Mucosa of descending colon (tissue), 3 donors: ENCODE measurements around the gene RELA. TPM values are rescaled to one million over a fixed set of nuclear protein-coding genes. Genes with fewer than 3 reads are reported as not detected.

Experiments
- ATAC-seq: fragments of 200-7000 bp; cut with Tn5 transposase; one replicate; pipeline ENCODE4 v1.9.1; 2020; ENCODE audit warnings: mild to moderate bottlenecking, moderate library complexity
- DNase-seq, 3 donors: peaks; one replicate each; pipeline ENCODE4 v3.0.0-alpha.2; 2020
- H3K36me3 ChIP-seq: fragments of 200-600 bp; one replicate; pipeline ENCODE4 v1.8.0; 2021; ENCODE audit warnings: low read depth, mild to moderate bottlenecking
- H3K4me1 ChIP-seq: fragments of 200-600 bp; one replicate; pipeline ENCODE4 v1.8.0; 2021; ENCODE audit warnings: low read depth, mild to moderate bottlenecking
- H3K4me3 ChIP-seq: fragments of 200-600 bp; one replicate; pipeline ENCODE4 v1.8.0; 2021; ENCODE audit warnings: mild to moderate bottlenecking
- H3K9me3 ChIP-seq: fragments of 200-600 bp; one replicate; pipeline ENCODE4 v1.8.0; 2021; ENCODE audit warnings: mild to moderate bottlenecking
- intact Hi-C, 2 donors: fragments of 100-400 bp; cut with DNase I in 1 of 2; cut with micrococcal nuclease in 1 of 2; formaldehyde crosslinking; loops; one replicate each; pipeline versions ENCODE4 v1.11.0 to v1.11.1; 2022; cut with DNase I, micrococcal nuclease
- total RNA-seq, 3 donors: library from RNA; stranded (reverse); fragmentation: NEBNext Ultra II Directional in 2 of 3; extraction: Animal tissue kit (Norgen Biotek cat#: 25700) in 2 of 3; gene quantifications; one replicate each; pipeline versions ENCODE4 v1.2.1 to v1.2.4, GENCODE V29; 2021 to 2023
- TF ChIP-seq, protein P1 (sequence below): fragments of 200-600 bp; IDR thresholded peaks from one replicate; pipeline ENCODE4 v1.8.0; 2022; ENCODE audit warnings: antibody characterized with exemption, mild to moderate bottlenecking
- donor health status: DM: no; HTN: no; CAD: no; lungs with moderate emphysema.
- donor health status: DM: no; HTN: no; CAD: no.
- donor health status: DM: no; HTN: yes; CAD: no.

Gene RELA
- total RNA-seq, 3 donors from 2014 or later, result 69.1 to 89.6 (median 71.0) TPM

DNA sequence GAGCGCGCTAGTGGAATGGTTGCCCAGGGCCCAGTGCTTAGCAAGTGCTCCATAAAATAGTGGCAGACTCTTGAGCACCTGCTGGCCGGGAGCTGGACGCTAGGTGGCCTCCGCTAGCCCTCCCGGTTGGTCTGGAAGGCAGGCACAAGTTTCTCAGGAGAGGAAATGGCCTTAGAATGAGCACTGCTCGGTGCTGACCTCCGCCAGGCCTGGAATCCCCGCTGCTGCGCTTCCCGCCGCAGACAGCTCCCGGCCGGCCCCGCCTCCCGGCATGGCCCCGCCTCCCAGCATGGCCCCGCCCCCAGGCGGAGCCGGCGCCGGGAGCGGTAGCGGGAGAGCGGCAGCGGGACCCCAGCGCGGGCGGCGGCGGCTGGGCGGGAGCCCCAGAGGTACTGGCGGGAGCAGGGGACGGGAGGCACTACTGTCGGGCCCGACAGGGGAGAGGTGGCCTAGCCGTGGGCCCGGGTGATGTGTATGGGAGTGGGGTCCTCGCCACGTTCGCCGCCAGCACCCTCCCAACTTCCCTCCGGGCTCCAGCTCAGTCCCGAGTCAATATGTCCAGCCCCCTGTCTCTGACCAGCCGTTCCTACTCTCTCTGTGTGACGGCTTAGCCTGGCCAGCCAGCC lies 24.8 kb downstream of the RELA start, which contains the start of gene SIPA1:
Gene SIPA1 (plus strand): TSS at position 308 of the 626 bp plus-strand sequence. CDS start 2,821 bp downstream, outside the sequence.
- no peaks in the 10 kb centered on the region for H3K36me3 ChIP-seq
- peak within 1 kb of the TSS; percentile 24 for H3K4me3 ChIP-seq
- intact Hi-C loops, result no loop called here
- TF ChIP-seq, protein P1, sequence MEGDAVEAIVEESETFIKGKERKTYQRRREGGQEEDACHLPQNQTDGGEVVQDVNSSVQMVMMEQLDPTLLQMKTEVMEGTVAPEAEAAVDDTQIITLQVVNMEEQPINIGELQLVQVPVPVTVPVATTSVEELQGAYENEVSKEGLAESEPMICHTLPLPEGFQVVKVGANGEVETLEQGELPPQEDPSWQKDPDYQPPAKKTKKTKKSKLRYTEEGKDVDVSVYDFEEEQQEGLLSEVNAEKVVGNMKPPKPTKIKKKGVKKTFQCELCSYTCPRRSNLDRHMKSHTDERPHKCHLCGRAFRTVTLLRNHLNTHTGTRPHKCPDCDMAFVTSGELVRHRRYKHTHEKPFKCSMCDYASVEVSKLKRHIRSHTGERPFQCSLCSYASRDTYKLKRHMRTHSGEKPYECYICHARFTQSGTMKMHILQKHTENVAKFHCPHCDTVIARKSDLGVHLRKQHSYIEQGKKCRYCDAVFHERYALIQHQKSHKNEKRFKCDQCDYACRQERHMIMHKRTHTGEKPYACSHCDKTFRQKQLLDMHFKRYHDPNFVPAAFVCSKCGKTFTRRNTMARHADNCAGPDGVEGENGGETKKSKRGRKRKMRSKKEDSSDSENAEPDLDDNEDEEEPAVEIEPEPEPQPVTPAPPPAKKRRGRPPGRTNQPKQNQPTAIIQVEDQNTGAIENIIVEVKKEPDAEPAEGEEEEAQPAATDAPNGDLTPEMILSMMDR, result no peak
- DNase-seq (peak; percentile 71 to 86 (median 85)), ATAC-seq (peak; percentile 83)
- peaks cover 15% of the 10 kb centered on the region for H3K4me1 ChIP-seq
- H3K9me3 ChIP-seq, result no peaks in the 10 kb centered on the region

DNA sequence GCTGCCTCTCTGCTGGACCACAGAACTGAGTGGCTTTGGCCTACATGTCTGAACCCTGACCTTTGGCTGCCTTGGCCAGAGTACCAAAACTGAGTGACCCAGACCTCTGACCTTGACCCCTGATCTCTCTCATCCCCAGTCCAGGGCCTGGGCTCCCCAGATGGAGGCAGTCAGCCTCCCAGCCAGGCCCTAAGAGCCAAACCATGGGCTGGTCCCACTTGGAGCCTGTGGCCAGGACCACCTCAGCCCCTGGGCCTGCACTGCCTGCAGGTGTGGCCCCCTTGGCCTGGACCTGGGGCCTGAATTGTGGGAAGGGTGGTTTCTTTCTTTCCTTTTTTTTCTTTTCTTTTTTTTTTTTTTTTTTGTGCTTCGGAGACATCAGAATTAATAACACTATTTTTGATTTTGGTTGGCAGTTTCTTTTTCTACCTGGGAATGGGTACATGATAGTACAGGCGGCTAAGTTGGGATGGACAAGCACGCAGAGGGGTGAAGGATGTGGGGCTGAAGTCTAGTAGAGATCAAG lies 25.6 kb downstream of the RELA start:
- intact Hi-C loops, result no loop called here
- H3K4me1 ChIP-seq, result peaks cover 15% of the 10 kb centered on the region

DNA sequence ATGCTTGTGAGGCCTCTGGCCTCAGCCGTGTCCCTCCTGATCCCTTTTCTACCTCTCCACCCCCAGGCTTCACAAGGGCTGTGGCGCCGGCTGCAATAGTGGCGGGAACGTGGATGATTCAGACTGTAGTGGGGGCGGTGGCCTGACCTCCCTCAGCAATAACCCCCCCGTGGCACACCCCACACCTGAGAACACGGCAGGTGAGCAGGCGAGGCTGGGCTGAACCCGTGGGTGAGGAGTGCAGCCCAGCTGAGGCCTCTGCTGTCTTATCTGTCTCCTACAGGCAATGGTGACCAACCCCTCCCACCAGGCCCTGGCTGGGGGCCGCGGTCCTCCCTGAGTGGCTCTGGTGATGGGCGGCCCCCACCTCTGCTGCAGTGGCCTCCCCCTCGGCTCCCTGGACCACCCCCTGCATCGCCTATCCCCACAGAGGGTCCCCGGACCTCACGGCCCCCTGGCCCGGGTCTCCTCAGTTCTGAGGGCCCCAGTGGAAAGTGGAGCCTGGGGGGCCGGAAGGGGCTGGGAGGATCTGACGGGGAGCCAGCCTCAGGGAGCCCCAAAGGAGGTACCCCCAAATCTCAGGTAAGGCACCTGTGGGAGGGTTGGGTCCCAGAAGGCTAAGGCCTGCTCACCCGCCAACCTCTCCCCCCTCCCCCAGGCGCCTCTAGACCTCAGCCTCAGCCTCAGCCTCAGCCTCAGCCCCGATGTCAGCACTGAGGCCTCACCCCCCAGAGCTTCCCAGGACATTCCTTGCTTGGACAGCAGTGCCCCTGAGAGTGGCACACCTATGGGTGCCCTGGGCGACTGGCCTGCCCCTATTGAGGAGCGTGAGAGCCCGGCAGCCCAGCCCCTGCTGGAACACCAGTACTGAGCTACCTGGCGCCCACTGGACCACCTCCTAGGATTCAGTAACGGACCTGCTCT lies 26.3 kb downstream of the RELA start:
- Histone ChIP-seq H3K9me3 (no peaks in the 10 kb centered on the region), H3K36me3 (no peaks in the 10 kb centered on the region), H3K4me1 (peaks cover 15% of the 10 kb centered on the region), H3K4me3 (no peak overlapping the region)
- intact Hi-C loops, result no loop called here
- TF ChIP-seq, protein P1, result no peak
- no peak for DNase-seq
- ATAC-seq, result no peak

More for the DNA sequence above, 25.6 kb downstream of the RELA start:
- Histone ChIP-seq H3K9me3 (no peaks in the 10 kb centered on the region), H3K4me3 (no peak overlapping the region), H3K36me3 (no peaks in the 10 kb centered on the region)
- DNase-seq (no peak), ATAC-seq (no peak)
- TF ChIP-seq, protein P1, result no peak

DNA sequence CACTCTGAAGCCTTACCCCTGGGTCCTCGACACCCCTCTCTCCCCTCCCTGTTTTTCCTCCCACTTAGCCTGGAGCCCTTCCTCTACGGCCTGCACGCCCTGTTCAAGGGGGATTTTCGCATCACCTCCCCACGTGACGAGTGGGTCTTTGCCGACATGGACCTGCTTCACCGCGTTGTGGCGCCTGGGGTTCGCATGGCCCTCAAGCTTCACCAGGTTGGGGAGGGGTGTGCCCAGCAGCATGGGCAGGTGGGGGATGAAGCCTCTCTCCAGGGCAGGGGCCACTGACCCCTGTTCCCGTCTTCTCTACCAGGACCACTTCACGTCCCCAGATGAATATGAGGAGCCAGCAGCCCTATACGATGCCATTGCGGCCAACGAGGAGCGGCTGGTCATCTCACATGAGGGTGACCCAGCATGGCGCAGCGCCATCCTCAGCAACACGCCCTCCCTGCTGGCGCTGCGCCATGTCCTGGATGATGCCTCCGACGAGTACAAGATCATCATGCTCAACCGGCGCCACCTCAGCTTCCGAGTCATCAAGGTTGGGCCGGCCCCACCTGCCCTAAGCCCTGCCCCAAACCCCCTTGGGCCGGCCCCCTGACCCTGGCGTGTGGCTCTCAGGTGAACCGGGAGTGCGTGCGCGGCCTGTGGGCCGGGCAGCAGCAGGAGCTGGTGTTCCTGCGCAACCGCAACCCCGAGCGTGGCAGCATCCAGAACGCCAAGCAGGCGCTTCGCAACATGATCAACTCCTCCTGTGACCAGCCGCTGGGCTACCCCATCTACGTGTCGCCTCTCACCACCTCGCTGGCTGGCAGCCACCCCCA lies 27.6 kb downstream of the RELA start:
- Histone ChIP-seq H3K4me1 (peaks cover 14% of the 10 kb centered on the region), H3K9me3 (no peaks in the 10 kb centered on the region), H3K4me3 (no peak overlapping the region), H3K36me3 (no peaks in the 10 kb centered on the region)
- ATAC-seq (no peak), DNase-seq (no peak)
- TF ChIP-seq, protein P1, result no peak
- intact Hi-C loops, result no loop called here

DNA sequence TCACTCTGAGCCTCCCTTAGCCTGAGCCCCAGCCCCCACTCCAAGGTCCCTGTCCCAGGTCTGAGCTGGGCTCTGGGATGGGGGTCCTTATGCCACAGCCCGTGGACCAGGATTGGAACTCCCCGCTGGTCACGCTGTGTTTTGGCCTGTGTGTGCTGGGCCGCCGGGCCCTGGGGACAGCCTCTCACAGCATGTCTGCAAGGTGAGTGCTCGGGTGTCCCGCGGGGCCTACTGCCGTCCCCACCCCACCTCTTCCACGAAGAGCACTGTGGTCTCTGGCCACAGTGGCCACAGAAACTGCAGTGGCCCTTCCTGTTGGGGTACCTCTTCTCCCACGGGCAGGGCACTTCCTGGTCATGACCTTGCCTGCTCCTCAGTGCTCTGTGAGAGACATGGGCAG lies 28.3 kb downstream of the RELA start:
- Histone ChIP-seq H3K9me3 (no peaks in the 10 kb centered on the region), H3K36me3 (peaks cover 4% of the 10 kb centered on the region), H3K4me3 (no peak overlapping the region), H3K4me1 (peaks cover 9% of the 10 kb centered on the region)
- ATAC-seq (no peak), DNase-seq (no peak)
- TF ChIP-seq, protein P1, result no peak
- intact Hi-C loops, result no loop called here
